T-cell (primary cell): ENCODE results near the gene GPR45. TPM values are rescaled to one million over a fixed set of nuclear protein-coding genes. Genes with fewer than 3 reads are reported as not detected.

ENCODE experiments used
- ATAC-seq, 4 experiments: fragments of 200-7000 bp in 3 of 4; fragments of 150-1000 bp in 1 of 4; cut with Tn5 transposase; replicated peaks in 1 of 4; 1 replicate in 3 of 4; 2 replicates in 1 of 4; pipeline ENCODE4 v1.10.0; 2021; ENCODE audit warnings: moderate library complexity in 3 of 4, mild to moderate bottlenecking in 2 of 4, moderate number of reproducible peaks in 1 of 4
- CTCF ChIA-PET, 2 donors: fragments of 300-600 bp; sonication (Branson Sonifier 250); formaldehyde crosslinking; loops; one replicate each; lab custom pipeline; 2022; ENCODE audit warnings: antibody characterized with exemption in 2 of 2; lab: Charles Lee
- POLR2A ChIA-PET, 2 donors: fragments of 300-600 bp; sonication (Branson Sonifier 250); formaldehyde crosslinking; loops; one replicate each; lab custom pipeline; 2022; ENCODE audit warnings: antibody characterized with exemption in 2 of 2; lab: Charles Lee
- DNase-seq, 35 experiments: peaks; one replicate each; pipeline versions ENCODE4 v3.0.0 to v3.0.0-alpha.2; 2013 to 2023
- H3K27ac ChIP-seq: one replicate; pipeline ENCODE4 v1.5.1; 2013; ENCODE audit warnings: low read length
- H3K27me3 ChIP-seq, 2 experiments: replicated peaks in 1 of 2; 1 replicate in 1 of 2; 2 replicates in 1 of 2; pipeline versions ENCODE4 v1.6.1 to v1.7.0; 2013; ENCODE audit warnings: low read length in 1 of 2, mixed read lengths in 1 of 2; ENCODE audit not compliant: control insufficient read depth in 2 of 2, insufficient read depth in 2 of 2; ENCODE audit errors: extremely low read depth in 1 of 2
- H3K36me3 ChIP-seq, 2 donors: 1 replicate in 1 of 2; 2 replicates in 1 of 2; pipeline versions ENCODE4 v1.6.1 to v1.7.0; 2013; ENCODE audit warnings: low read length in 1 of 2; ENCODE audit not compliant: control insufficient read depth in 2 of 2, insufficient read depth in 1 of 2; ENCODE audit errors: extremely low read depth in 1 of 2
- H3K4me1 ChIP-seq, 2 experiments: 1 replicate in 1 of 2; 2 replicates in 1 of 2; pipeline versions ENCODE4 v1.6.1 to v1.7.0; 2013; ENCODE audit warnings: low read length in 2 of 2, mixed read lengths in 1 of 2; ENCODE audit not compliant: insufficient read depth in 2 of 2, control insufficient read depth in 1 of 2; ENCODE audit errors: extremely low read depth in 1 of 2
- H3K4me3 ChIP-seq, 2 donors: 1 replicate in 1 of 2; 2 replicates in 1 of 2; pipeline versions ENCODE4 v1.5.1 to v1.7.0; 2013; ENCODE audit warnings: mild to moderate bottlenecking in 2 of 2, low read length in 1 of 2, moderate library complexity in 1 of 2; ENCODE audit not compliant: control insufficient read depth in 1 of 2; ENCODE audit errors: extremely low read depth in 1 of 2
- H3K9me3 ChIP-seq: 2 replicates; pipeline ENCODE4 v1.7.0; 2013
- H3K27ac Mint-ChIP-seq, 2 donors: one replicate each; pipeline ENCODE4 v1.8.0; 2020 to 2021; ENCODE audit warnings: mild to moderate bottlenecking in 2 of 2, mixed read lengths in 2 of 2
- H3K27me3 Mint-ChIP-seq, 2 donors: one replicate each; pipeline ENCODE4 v1.8.0; 2021 to 2022; ENCODE audit warnings: mixed read lengths in 2 of 2
- H3K36me3 Mint-ChIP-seq: one replicate; pipeline ENCODE4 v1.8.0; 2021; ENCODE audit warnings: mixed read lengths
- H3K4me1 Mint-ChIP-seq, 3 donors: one replicate each; pipeline ENCODE4 v1.8.0; 2020 to 2022; ENCODE audit warnings: mixed read lengths in 3 of 3, mild to moderate bottlenecking in 1 of 3
- H3K4me3 Mint-ChIP-seq, 3 donors: one replicate each; pipeline ENCODE4 v1.8.0; 2020 to 2022; ENCODE audit warnings: mild to moderate bottlenecking in 3 of 3, mixed read lengths in 3 of 3, moderate library complexity in 3 of 3
- H3K9me3 Mint-ChIP-seq, 3 donors: one replicate each; pipeline ENCODE4 v1.8.0; 2020 to 2022; ENCODE audit warnings: mixed read lengths in 3 of 3
- WGBS: methylation state at CpG from one replicate; pipeline ENCODE4 v1.1.5; 2013; ENCODE audit warnings: missing lambda C conversion rate; ENCODE audit not compliant: insufficient coverage; 5-methylcytosine and 5-hydroxymethylcytosine counted together
- total RNA-seq, 35 experiments: library from RNA in 6 of 35; stranded (reverse) in 6 of 35; fragments of 120-200 nt in 1 of 35; gene quantifications; one replicate each; pipeline versions ENCODE4 v1.2.1 to v1.2.4 and lab custom pipeline; 2013 to 2026

GPR45 gene
- total RNA-seq, 5 donors from 2014 or later (not counting 1 experiment from before 2014, with no cell fraction given), result not detected

GRCh38 chr2:105288133-105288532 is 46.6 kb downstream of the GPR45 start:
- no CpG with 5 or more reads among the region's 7 CpGs for WGBS
- no peak overlapping the region for H3K4me3 ChIP-seq
- peaks cover 12 to 78% of the 10 kb centered on the region in 2 donors for H3K36me3 ChIP-seq
- ATAC-seq, result no peak
- no peaks in the 10 kb centered on the region for H3K27me3 Mint-ChIP-seq
- H3K27me3 ChIP-seq, result no peaks in the 10 kb centered on the region
- H3K4me1 ChIP-seq, result no peaks in the 10 kb centered on the region
- H3K4me3 Mint-ChIP-seq, result no peak overlapping the region
- H3K9me3 ChIP-seq, result no peaks in the 10 kb centered on the region
- peaks cover 60% of the 10 kb centered on the region for H3K36me3 Mint-ChIP-seq
- DNase-seq, result no peak
- H3K9me3 Mint-ChIP-seq, result no peaks in the 10 kb centered on the region
- peaks cover 0 to 3% (median 0%) of the 10 kb centered on the region in 3 donors for H3K4me1 Mint-ChIP-seq
- POLR2A ChIA-PET, result interaction anchor here (0.6 to 0.8 kb wide), 3 partner anchors 16 to 227 kb away, joined by 3 read pairs; no protein-coding TSS in a partner anchor
- CTCF ChIA-PET, result interaction anchor here in 1 of 2 donors (1.0 kb wide), 1 partner anchor 14 kb away, joined by 3 read pairs; no protein-coding TSS in a partner anchor
- H3K27ac Mint-ChIP-seq, result no peak overlapping the region
- no peak overlapping the region for H3K27ac ChIP-seq

GRCh38 chr2:105290981-105291660 is 49.6 kb downstream of the GPR45 start:
- H3K36me3 Mint-ChIP-seq, result peaks cover 56% of the 10 kb centered on the region
- DNase-seq, result no peak
- POLR2A ChIA-PET, result no interaction called here

GRCh38 chr2:105291981-105292380 is 50.4 kb downstream of the GPR45 start:
- ChIA-PET CTCF (no interaction called here), POLR2A (no interaction called here)
- WGBS, result no CpG with 5 or more reads among the region's 2 CpGs
- H3K9me3 Mint-ChIP-seq, result no peaks in the 10 kb centered on the region
- Histone ChIP-seq H3K4me1 (no peaks in the 10 kb centered on the region), H3K27ac (no peak overlapping the region), H3K4me3 (no peak overlapping the region), H3K27me3 (no peaks in the 10 kb centered on the region), H3K9me3 (no peaks in the 10 kb centered on the region), H3K36me3 (peaks cover 4 to 66% of the 10 kb centered on the region in 2 donors)
- ATAC-seq (no peak), DNase-seq (no peak)
- peaks cover 0 to 3% (median 0%) of the 10 kb centered on the region in 3 donors for H3K4me1 Mint-ChIP-seq
- peaks cover 58% of the 10 kb centered on the region for H3K36me3 Mint-ChIP-seq
- no peak overlapping the region for H3K27ac Mint-ChIP-seq
- no peak overlapping the region for H3K4me3 Mint-ChIP-seq
- no peaks in the 10 kb centered on the region for H3K27me3 Mint-ChIP-seq

More at GRCh38 chr2:105290981-105291660, 49.6 kb downstream of the GPR45 start:
- WGBS, result 100% methylated on average over 1 of the region's 6 CpGs
- ATAC-seq, result no peak
- H3K36me3 ChIP-seq, result peaks cover 4 to 68% of the 10 kb centered on the region in 2 donors
- Mint-ChIP-seq H3K4me1 (peaks cover 0 to 3% (median 0%) of the 10 kb centered on the region in 3 donors), H3K4me3 (no peak overlapping the region), H3K27me3 (no peaks in the 10 kb centered on the region), H3K27ac (no peak overlapping the region), H3K9me3 (no peaks in the 10 kb centered on the region)
- no peak overlapping the region for H3K27ac ChIP-seq
- no peak overlapping the region for H3K4me3 ChIP-seq
- no peaks in the 10 kb centered on the region for H3K9me3 ChIP-seq
- no peaks in the 10 kb centered on the region for H3K27me3 ChIP-seq
- H3K4me1 ChIP-seq, result no peaks in the 10 kb centered on the region
- CTCF ChIA-PET, result interaction anchor here in 1 of 2 donors (0.6 kb wide), 1 partner anchor 150 kb away, joined by 7 read pairs; no protein-coding TSS in a partner anchor

Other genes with a start within 250 kb of the GPR45 start
- gene MRPS9, start 203.7 kb upstream of the GPR45 start, total RNA-seq, result 10 to 100 TPM; 14.0 to 24.9 (median 19.5) TPM
- gene TGFBRAP1, start 88.0 kb downstream of the GPR45 start, total RNA-seq, result 10 to 100 TPM; 21.4 to 23.3 (median 21.8) TPM
- 10 to 100 TPM; 19.3 to 27.1 (median 21.4) TPM for gene C2orf49, start 95.8 kb downstream of the GPR45 start, total RNA-seq
- gene FHL2, start 157.3 kb downstream of the GPR45 start, total RNA-seq, result 1 to 10 TPM in 4 of 5 donors, under 1 TPM in 1; 0.56 to 1.2 (median 1.1) TPM